GM18870 (cell line): ENCODE results near the gene NAV2.
A peak's percentile ranks its signal among the peaks of the same experiment; 100 is the strongest.
"Not testable (repeated sequence)": the region's sequence is repeated elsewhere in the genome, so short reads cannot be mapped to it uniquely, and the experiment has no call there.

ENCODE experiments used
- ATAC-seq: cut with Tn5 transposase; IDR thresholded peaks from one replicate; pipeline ENCODE4 v1.9.1; 2021; ENCODE audit warnings: moderate library complexity; ENCODE audit not compliant: unreplicated experiment

The NAV2 gene

GRCh38 chr11:19938866-19939265 lies 226.2 kb downstream of the NAV2 start:
- ATAC-seq, result peak; percentile 53

GRCh38 chr11:19939415-19939929 lies 226.8 kb downstream of the NAV2 start:
- peak; percentile 26 for ATAC-seq

- no peak for ATAC-seq
Measured at GRCh38 chr11:19940831-19941230, 228.2 kb downstream of the NAV2 start.

GRCh38 chr11:19946681-19947080 lies 234.0 kb downstream of the NAV2 start:
- no peak for ATAC-seq

- no peak for ATAC-seq
Measured at GRCh38 chr11:19947537-19948114, 235.0 kb downstream of the NAV2 start.

GRCh38 chr11:19949606-19950005 lies 237.0 kb downstream of the NAV2 start:
- ATAC-seq, result no peak

GRCh38 chr11:19951558-19952115 lies 239.0 kb downstream of the NAV2 start:
- peak; percentile 90 for ATAC-seq

- ATAC-seq, result no peak
Measured at GRCh38 chr11:19952116-19952605, 239.5 kb downstream of the NAV2 start.

- no peak for ATAC-seq
Measured at GRCh38 chr11:19952911-19953310, 240.3 kb downstream of the NAV2 start.

GRCh38 chr11:19953336-19953735 lies 240.7 kb downstream of the NAV2 start:
- no peak for ATAC-seq

- no peak for ATAC-seq
Measured at GRCh38 chr11:19953909-19954308, 241.3 kb downstream of the NAV2 start.

- ATAC-seq, result no peak
Measured at GRCh38 chr11:19954899-19955298, 242.3 kb downstream of the NAV2 start.

- ATAC-seq, result no peak
Measured at GRCh38 chr11:19955660-19956059, 243.0 kb downstream of the NAV2 start.

GRCh38 chr11:19956228-19956627 lies 243.6 kb downstream of the NAV2 start:
- ATAC-seq, result no peak

GRCh38 chr11:19957294-19957943 lies 244.8 kb downstream of the NAV2 start:
- no peak for ATAC-seq

- no peak for ATAC-seq
Measured at GRCh38 chr11:19958204-19958603, 245.6 kb downstream of the NAV2 start.

GRCh38 chr11:19959210-19959609 lies 246.6 kb downstream of the NAV2 start:
- ATAC-seq, result no peak

GRCh38 chr11:19959648-19960059 lies 247.0 kb downstream of the NAV2 start:
- ATAC-seq, result no peak

- not testable (repeated sequence) for ATAC-seq
Measured at GRCh38 chr11:19960410-19960809, 247.8 kb downstream of the NAV2 start.

- no peak for ATAC-seq
Measured at GRCh38 chr11:19961225-19961624, 248.6 kb downstream of the NAV2 start.

GRCh38 chr11:19962053-19962800 lies 249.6 kb downstream of the NAV2 start:
- ATAC-seq, result no peak
